Astrocyte (in vitro differentiated cells and primary cell): ENCODE measurements around the gene THOC1. TPM values are rescaled to one million over a fixed set of nuclear protein-coding genes. Genes with fewer than 3 reads are reported as not detected.

Experiments used
- DNase-seq: peaks from one replicate; pipeline ENCODE4 v3.0.0-alpha.2; 2010; ENCODE audit warnings: low read depth
- FAIRE-seq: peaks from 2 replicates; lab custom pipeline; 2011; peaks lifted over from hg19 to GRCh38; lab: Jason Lieb, UNC
- H2AFZ ChIP-seq: 2 replicates; pipeline ENCODE4 v1.6.0; 2012; ENCODE audit warnings: low read depth, low read length, inconsistent platforms
- H3K27ac ChIP-seq: 2 replicates; pipeline ENCODE4 v1.5.1; 2011; ENCODE audit warnings: low read depth, low read length, inconsistent platforms
- H3K27me3 ChIP-seq: 2 replicates; pipeline ENCODE4 v1.6.0; 2011; ENCODE audit warnings: low read length, inconsistent platforms; ENCODE audit not compliant: insufficient read depth
- H3K36me3 ChIP-seq: 2 replicates; pipeline ENCODE4 v1.5.1; 2011; ENCODE audit warnings: low read length, inconsistent platforms; ENCODE audit not compliant: insufficient read depth
- H3K4me1 ChIP-seq: 2 replicates; pipeline ENCODE4 v1.5.1; 2011; ENCODE audit warnings: low read length, inconsistent platforms; ENCODE audit not compliant: insufficient read depth
- H3K4me2 ChIP-seq: 2 replicates; pipeline ENCODE4 v1.6.0; 2012; ENCODE audit warnings: low read length, inconsistent platforms
- H3K4me3 ChIP-seq: 2 replicates; pipeline ENCODE4 v1.5.1; 2011; ENCODE audit warnings: low read depth, mild to moderate bottlenecking, low read length, inconsistent platforms; ENCODE audit not compliant: insufficient read depth
- H3K79me2 ChIP-seq: 2 replicates; pipeline ENCODE4 v1.6.0; 2012; ENCODE audit warnings: mild to moderate bottlenecking, low read length, inconsistent platforms; ENCODE audit not compliant: insufficient read depth
- H3K9ac ChIP-seq: 2 replicates; pipeline ENCODE4 v1.6.0; 2012; ENCODE audit warnings: mild to moderate bottlenecking, low read length, inconsistent platforms
- H3K9me3 ChIP-seq: 2 replicates; pipeline ENCODE4 v1.5.1; 2012; ENCODE audit warnings: low read depth, mild to moderate bottlenecking, low read length, inconsistent platforms; ENCODE audit not compliant: insufficient read depth
- H4K20me1 ChIP-seq: 2 replicates; pipeline ENCODE4 v1.6.0; 2012; ENCODE audit warnings: low read length, inconsistent platforms; ENCODE audit not compliant: insufficient read depth
- H3K27ac Mint-ChIP-seq: one replicate; pipeline ENCODE4 v1.8.0; 2021; ENCODE audit warnings: mild to moderate bottlenecking, mixed read lengths; ENCODE audit not compliant: unreplicated experiment
- H3K27me3 Mint-ChIP-seq: one replicate; pipeline ENCODE4 v1.8.0; 2021; ENCODE audit warnings: low read depth, mixed read lengths; ENCODE audit not compliant: unreplicated experiment
- H3K36me3 Mint-ChIP-seq: one replicate; pipeline ENCODE4 v1.8.0; 2021; ENCODE audit warnings: low read depth, mixed read lengths; ENCODE audit not compliant: unreplicated experiment
- H3K4me1 Mint-ChIP-seq: one replicate; pipeline ENCODE4 v1.8.0; 2021; ENCODE audit warnings: low read depth, mixed read lengths; ENCODE audit not compliant: unreplicated experiment
- H3K4me3 Mint-ChIP-seq: one replicate; pipeline ENCODE4 v1.8.0; 2021; ENCODE audit warnings: mild to moderate bottlenecking, moderate library complexity, mixed read lengths; ENCODE audit not compliant: unreplicated experiment
- H3K9me3 Mint-ChIP-seq: one replicate; pipeline ENCODE4 v1.8.0; 2021; ENCODE audit warnings: mild to moderate bottlenecking, mixed read lengths; ENCODE audit not compliant: unreplicated experiment
- CTCF ChIP-seq: IDR thresholded peaks from 2 replicates; pipeline ENCODE4 v1.5.1; 2011; ENCODE audit warnings: low read depth, mild to moderate bottlenecking, inconsistent platforms, low read length, moderate library complexity; ENCODE audit not compliant: insufficient read depth
- EZH2 ChIP-seq: IDR thresholded peaks from 2 replicates; pipeline ENCODE4 v1.6.1; 2012; ENCODE audit warnings: mild to moderate bottlenecking, low read length, inconsistent platforms; ENCODE audit not compliant: insufficient read depth
- total RNA-seq: library from RNA; stranded (reverse); gene quantifications from 2 replicates; pipeline ENCODE4 v1.2.1, GENCODE V29; 2021

The THOC1 gene
- total RNA-seq, 1 donor from 2014 or later = 23.1 TPM

- Histone ChIP-seq H3K79me2 (peaks cover 14% of the 10 kb centered on the region), H3K4me1 (no peaks in the 10 kb centered on the region), H3K27me3 (no peaks in the 10 kb centered on the region), H3K27ac (no peak overlapping the region), H4K20me1 (peaks cover 4% of the 10 kb centered on the region), H3K9ac (no peak overlapping the region), H3K4me2 (no peak overlapping the region), H3K9me3 (no peaks in the 10 kb centered on the region), H3K4me3 (no peak overlapping the region), H3K36me3 (peaks cover 44% of the 10 kb centered on the region), H2AFZ (no peak overlapping the region)
- no peak for TF ChIP-seq CTCF
- TF ChIP-seq EZH2 = no peak
- DNase-seq (no peak), FAIRE-seq (no peak)
- Mint-ChIP-seq H3K36me3 (peaks cover 6% of the 10 kb centered on the region), H3K27ac (no peak overlapping the region), H3K4me1 (peaks cover 11% of the 10 kb centered on the region), H3K27me3 (no peaks in the 10 kb centered on the region), H3K9me3 (no peaks in the 10 kb centered on the region), H3K4me3 (no peak overlapping the region)
Observed at GRCh38 chr18:210733-211132, 57.1 kb downstream of the THOC1 start.

GRCh38 chr18:210075-210474 lies 57.8 kb downstream of the THOC1 start:
- no peaks in the 10 kb centered on the region for H3K9me3 ChIP-seq
- H3K27ac Mint-ChIP-seq = no peak overlapping the region
- no peak overlapping the region for H2AFZ ChIP-seq
- H3K27me3 ChIP-seq = no peaks in the 10 kb centered on the region
- no peaks in the 10 kb centered on the region for H3K9me3 Mint-ChIP-seq
- FAIRE-seq (no peak), DNase-seq (no peak)
- TF ChIP-seq CTCF = no peak
- no peak for TF ChIP-seq EZH2
- no peaks in the 10 kb centered on the region for H3K27me3 Mint-ChIP-seq
- H3K4me3 ChIP-seq = no peak overlapping the region
- peaks cover 44% of the 10 kb centered on the region for H3K36me3 ChIP-seq
- peaks cover 12% of the 10 kb centered on the region for H3K4me1 Mint-ChIP-seq
- H3K36me3 Mint-ChIP-seq = peaks cover 8% of the 10 kb centered on the region
- peaks cover 7% of the 10 kb centered on the region for H4K20me1 ChIP-seq
- H3K79me2 ChIP-seq = peaks cover 14% of the 10 kb centered on the region
- H3K4me1 ChIP-seq = no peaks in the 10 kb centered on the region
- H3K4me3 Mint-ChIP-seq = no peak overlapping the region
- no peak overlapping the region for H3K4me2 ChIP-seq
- no peak overlapping the region for H3K27ac ChIP-seq
- H3K9ac ChIP-seq = no peak overlapping the region

GRCh38 chr18:199768-200167 lies 68.1 kb downstream of the THOC1 start:
- Mint-ChIP-seq H3K36me3 (peaks cover 18% of the 10 kb centered on the region), H3K4me3 (no peak overlapping the region), H3K9me3 (no peaks in the 10 kb centered on the region), H3K4me1 (no peaks in the 10 kb centered on the region), H3K27ac (no peak overlapping the region), H3K27me3 (no peaks in the 10 kb centered on the region)
- Histone ChIP-seq H3K4me1 (no peaks in the 10 kb centered on the region), H2AFZ (no peak overlapping the region), H3K4me2 (no peak overlapping the region), H3K9me3 (no peaks in the 10 kb centered on the region), H3K4me3 (no peak overlapping the region), H3K79me2 (peaks cover 8% of the 10 kb centered on the region), H3K27me3 (no peaks in the 10 kb centered on the region), H4K20me1 (peaks cover 12% of the 10 kb centered on the region), H3K27ac (no peak overlapping the region), H3K36me3 (peaks cover 38% of the 10 kb centered on the region), H3K9ac (no peak overlapping the region)
- DNase-seq (no peak), FAIRE-seq (no peak)
- TF ChIP-seq EZH2 (no peak), CTCF (no peak)
